ENCODE results near the gene C1orf53. TPM values are rescaled to one million over a fixed set of nuclear protein-coding genes. Genes with fewer than 3 reads are reported as not detected.

C1orf53 gene
- total RNA-seq, 4 donors from 2014 or later = 2.1 to 4.8 (median 3.8) TPM; not detected in 1

- H3K9me3 ChIP-seq = no peaks in the 10 kb centered on the region
- DNase-seq = no peak
- TF ChIP-seq, protein P1, sequence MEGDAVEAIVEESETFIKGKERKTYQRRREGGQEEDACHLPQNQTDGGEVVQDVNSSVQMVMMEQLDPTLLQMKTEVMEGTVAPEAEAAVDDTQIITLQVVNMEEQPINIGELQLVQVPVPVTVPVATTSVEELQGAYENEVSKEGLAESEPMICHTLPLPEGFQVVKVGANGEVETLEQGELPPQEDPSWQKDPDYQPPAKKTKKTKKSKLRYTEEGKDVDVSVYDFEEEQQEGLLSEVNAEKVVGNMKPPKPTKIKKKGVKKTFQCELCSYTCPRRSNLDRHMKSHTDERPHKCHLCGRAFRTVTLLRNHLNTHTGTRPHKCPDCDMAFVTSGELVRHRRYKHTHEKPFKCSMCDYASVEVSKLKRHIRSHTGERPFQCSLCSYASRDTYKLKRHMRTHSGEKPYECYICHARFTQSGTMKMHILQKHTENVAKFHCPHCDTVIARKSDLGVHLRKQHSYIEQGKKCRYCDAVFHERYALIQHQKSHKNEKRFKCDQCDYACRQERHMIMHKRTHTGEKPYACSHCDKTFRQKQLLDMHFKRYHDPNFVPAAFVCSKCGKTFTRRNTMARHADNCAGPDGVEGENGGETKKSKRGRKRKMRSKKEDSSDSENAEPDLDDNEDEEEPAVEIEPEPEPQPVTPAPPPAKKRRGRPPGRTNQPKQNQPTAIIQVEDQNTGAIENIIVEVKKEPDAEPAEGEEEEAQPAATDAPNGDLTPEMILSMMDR (IDR thresholded peaks at IDR 0.05 in 4 of 5, conservative IDR thresholded peaks at IDR 0.05 in 1 of 5) = no peak
- TF ChIP-seq POLR2A (IDR thresholded peaks at IDR 0.05) = no peak
- in situ Hi-C loops (cut with MboI; ENCODE audit: low sequenced_read_pairs in 4 of 4) (loop anchor here in 3 of 4 donors (5.0 to 25.0 kb wide), 5 partner anchors 241 to 734 kb away; partner anchors contain the start of gene NEK7 (in 1 of the 3)), intact Hi-C loops (cut with DNase I; ENCODE audit: low total_unique reads) (loop anchor here (5.0 kb wide), 1 partner anchor 394 kb away; no protein-coding TSS in a partner anchor)
- H3K4me1 ChIP-seq = peaks cover 19 to 26% of the 10 kb centered on the region in 2 donors
- H3K4me3 ChIP-seq = no peak overlapping the region
- H3K36me3 ChIP-seq = no peaks in the 10 kb centered on the region
- ATAC-seq = no peak
- H3K27ac ChIP-seq = no peak overlapping the region
- H3K27me3 ChIP-seq = peaks cover 72 to 84% (median 74%) of the 10 kb centered on the region in 3 donors
Measured at GRCh38 chr1:197921235-197922069, 19.0 kb downstream of the C1orf53 start.

- in situ Hi-C loops (cut with MboI; ENCODE audit: low sequenced_read_pairs in 4 of 4) = loop anchor here in 3 of 4 donors (5.0 to 25.0 kb wide), 5 partner anchors 240 to 735 kb away; partner anchors contain the start of gene NEK7 (in 1 of the 3)
- intact Hi-C loops (cut with DNase I; ENCODE audit: low total_unique reads) = loop anchor here (5.0 kb wide), 1 partner anchor 395 kb away; no protein-coding TSS in a partner anchor
- peaks cover 69 to 78% (median 72%) of the 10 kb centered on the region in 3 donors for H3K27me3 ChIP-seq
- no peak overlapping the region for H3K4me3 ChIP-seq
- no peak for DNase-seq
- peaks cover 19 to 21% of the 10 kb centered on the region in 2 donors for H3K4me1 ChIP-seq
- H3K27ac ChIP-seq = no peak overlapping the region
- no peaks in the 10 kb centered on the region for H3K9me3 ChIP-seq
- ATAC-seq = no peak
- no peaks in the 10 kb centered on the region for H3K36me3 ChIP-seq
- no peak for TF ChIP-seq POLR2A (IDR thresholded peaks at IDR 0.05)
- TF ChIP-seq, protein P1 (IDR thresholded peaks at IDR 0.05 in 4 of 5, conservative IDR thresholded peaks at IDR 0.05 in 1 of 5) = no peak
Measured at GRCh38 chr1:197922070-197922390, 19.6 kb downstream of the C1orf53 start.

GRCh38 chr1:197923038-197923437 lies 20.6 kb downstream of the C1orf53 start:
- Histone ChIP-seq H3K4me3 (no peak overlapping the region), H3K4me1 (peaks cover 11 to 13% of the 10 kb centered on the region in 2 donors), H3K27me3 (peaks cover 67 to 72% (median 68%) of the 10 kb centered on the region in 3 donors), H3K9me3 (no peaks in the 10 kb centered on the region), H3K27ac (no peak overlapping the region), H3K36me3 (no peaks in the 10 kb centered on the region)
- intact Hi-C loops (cut with DNase I; ENCODE audit: low total_unique reads) = loop anchor here (5.0 kb wide), 1 partner anchor 396 kb away; no protein-coding TSS in a partner anchor
- ATAC-seq (no peak), DNase-seq (no peak)
- in situ Hi-C loops (cut with MboI; ENCODE audit: low sequenced_read_pairs in 4 of 4) = loop anchor here in 3 of 4 donors (5.0 to 25.0 kb wide), 5 partner anchors 239 to 736 kb away; partner anchors contain the start of gene NEK7 (in 1 of the 3)
- TF ChIP-seq, protein P1 (IDR thresholded peaks at IDR 0.05 in 4 of 5, conservative IDR thresholded peaks at IDR 0.05 in 1 of 5) = no peak
- TF ChIP-seq POLR2A (IDR thresholded peaks at IDR 0.05) = no peak

DNA sequence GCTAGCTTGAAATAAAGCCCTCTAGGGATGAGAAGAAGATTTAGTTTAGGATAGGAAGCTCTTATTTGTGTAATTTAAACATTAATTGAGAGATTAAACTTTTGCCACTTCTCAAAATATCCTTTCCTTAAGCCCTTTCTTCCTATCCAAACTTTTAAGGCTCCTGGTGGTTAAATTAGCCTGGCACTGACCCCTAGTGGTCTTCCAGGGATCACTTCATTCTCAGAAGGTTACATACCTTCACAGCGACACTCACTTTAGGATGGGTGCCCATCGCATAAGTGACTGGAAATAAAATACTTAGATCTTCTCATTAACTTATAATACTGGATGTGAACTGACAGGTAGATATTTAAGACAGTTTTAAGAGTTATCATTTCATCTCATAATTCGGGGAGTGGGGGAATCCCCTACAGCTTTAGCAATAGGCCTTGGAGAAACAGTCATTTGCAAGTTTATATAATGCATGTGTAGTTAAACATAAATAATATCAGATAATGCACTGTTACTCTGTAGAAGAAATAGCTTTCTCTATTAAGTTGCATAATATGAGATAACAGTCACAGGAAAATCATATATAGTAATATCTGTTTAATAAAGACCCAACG lies 22.2 kb downstream of the C1orf53 start:
- in situ Hi-C loops (cut with MboI; ENCODE audit: low sequenced_read_pairs in 4 of 4) = loop anchor here in 3 of 4 donors (5.0 to 25.0 kb wide), 5 partner anchors 238 to 737 kb away; partner anchors contain the start of gene NEK7 (in 1 of the 3)

More for the DNA sequence above, 22.2 kb downstream of the C1orf53 start:
- Histone ChIP-seq H3K36me3 (no peaks in the 10 kb centered on the region), H3K4me1 (peaks cover 0 to 1% of the 10 kb centered on the region in 2 donors), H3K27ac (no peak overlapping the region), H3K27me3 (peaks cover 65 to 70% (median 67%) of the 10 kb centered on the region in 3 donors), H3K9me3 (no peaks in the 10 kb centered on the region), H3K4me3 (no peak overlapping the region)
- intact Hi-C loops (cut with DNase I; ENCODE audit: low total_unique reads) = loop anchor here (5.0 kb wide), 1 partner anchor 397 kb away; no protein-coding TSS in a partner anchor
- TF ChIP-seq, protein P1 (IDR thresholded peaks at IDR 0.05 in 4 of 5, conservative IDR thresholded peaks at IDR 0.05 in 1 of 5) = peak; percentile 19 to 71 (median 47)
- TF ChIP-seq POLR2A (IDR thresholded peaks at IDR 0.05) = no peak
- ATAC-seq (peak; percentile 49 to 56), DNase-seq (no peak)
